Measurements from ENCODE around the gene A4GALT. TPM values are rescaled to one million over a fixed set of nuclear protein-coding genes. Genes with fewer than 3 reads are reported as not detected.
"Not testable (repeated sequence)": the region's sequence is repeated elsewhere in the genome, so short reads cannot be mapped to it uniquely, and the experiment has no call there.

A4GALT gene
- total and polyA plus RNA-seq, 4 donors: 8.6 to 29.3 (median 24.3) TPM

DNA sequence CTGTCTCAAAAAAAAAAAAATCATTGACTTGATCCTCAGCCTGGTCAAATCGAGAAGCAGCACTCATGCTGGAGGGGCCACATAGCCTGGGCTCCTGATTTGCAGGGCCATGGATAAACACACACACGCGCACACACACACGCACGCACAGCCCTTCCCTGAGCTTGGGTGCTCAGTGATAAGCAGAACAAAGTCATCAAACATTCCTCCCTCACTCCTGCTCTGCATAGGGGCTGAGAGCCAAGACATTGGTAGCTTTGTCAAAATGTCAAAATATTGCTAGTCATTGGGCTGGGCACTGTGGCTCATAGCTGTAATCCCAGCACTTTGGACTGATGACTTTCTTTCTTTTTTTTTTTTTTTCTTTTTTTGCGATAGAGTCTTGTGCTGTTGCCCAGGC lies 34.0 kb upstream of the A4GALT start:
- ATAC-seq (ENCODE audit: insufficient read depth, low FRiP score): peak; percentile 38
- Histone ChIP-seq H3K9me3 (ENCODE audit: control insufficient read depth in 4 of 4, insufficient read depth in 3 of 4, low read length in 3 of 4) (no peaks in the 10 kb centered on the region), H3K27me3 (ENCODE audit: control insufficient read depth in 3 of 3, insufficient read depth in 3 of 3, low read length in 2 of 3) (peaks cover 0 to 5% (median 2%) of the 10 kb centered on the region in 3 donors), H3K4me3 (no peak overlapping the region), H3K36me3 (ENCODE audit: control insufficient read depth in 4 of 4, insufficient read depth in 4 of 4, low read length in 4 of 4) (no peaks in the 10 kb centered on the region), H3K9ac (ENCODE audit: insufficient read depth in 1 of 2, low read length in 2 of 2) (no peak overlapping the region), H3K4me1 (ENCODE audit: control insufficient read depth in 5 of 5, insufficient read depth in 5 of 5, low read length in 5 of 5) (peaks cover 0 to 3% (median 0%) of the 10 kb centered on the region in 5 donors), H3K27ac (ENCODE audit: low read depth in 1 of 2, low read length in 1 of 2) (peak overlapping the region in 1 of 2 donors; percentile 26)
- TF ChIP-seq, protein P1, sequence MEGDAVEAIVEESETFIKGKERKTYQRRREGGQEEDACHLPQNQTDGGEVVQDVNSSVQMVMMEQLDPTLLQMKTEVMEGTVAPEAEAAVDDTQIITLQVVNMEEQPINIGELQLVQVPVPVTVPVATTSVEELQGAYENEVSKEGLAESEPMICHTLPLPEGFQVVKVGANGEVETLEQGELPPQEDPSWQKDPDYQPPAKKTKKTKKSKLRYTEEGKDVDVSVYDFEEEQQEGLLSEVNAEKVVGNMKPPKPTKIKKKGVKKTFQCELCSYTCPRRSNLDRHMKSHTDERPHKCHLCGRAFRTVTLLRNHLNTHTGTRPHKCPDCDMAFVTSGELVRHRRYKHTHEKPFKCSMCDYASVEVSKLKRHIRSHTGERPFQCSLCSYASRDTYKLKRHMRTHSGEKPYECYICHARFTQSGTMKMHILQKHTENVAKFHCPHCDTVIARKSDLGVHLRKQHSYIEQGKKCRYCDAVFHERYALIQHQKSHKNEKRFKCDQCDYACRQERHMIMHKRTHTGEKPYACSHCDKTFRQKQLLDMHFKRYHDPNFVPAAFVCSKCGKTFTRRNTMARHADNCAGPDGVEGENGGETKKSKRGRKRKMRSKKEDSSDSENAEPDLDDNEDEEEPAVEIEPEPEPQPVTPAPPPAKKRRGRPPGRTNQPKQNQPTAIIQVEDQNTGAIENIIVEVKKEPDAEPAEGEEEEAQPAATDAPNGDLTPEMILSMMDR (IDR thresholded peaks at IDR 0.05; ENCODE audit: control extremely low read depth, extremely low read depth): no peak
- DNase-seq: peak in 2 of 3 donors; percentile 49 to 60
- 42 to 71% methylated on average over 6 of the region's 6 CpGs for WGBS, 2 donors

DNA sequence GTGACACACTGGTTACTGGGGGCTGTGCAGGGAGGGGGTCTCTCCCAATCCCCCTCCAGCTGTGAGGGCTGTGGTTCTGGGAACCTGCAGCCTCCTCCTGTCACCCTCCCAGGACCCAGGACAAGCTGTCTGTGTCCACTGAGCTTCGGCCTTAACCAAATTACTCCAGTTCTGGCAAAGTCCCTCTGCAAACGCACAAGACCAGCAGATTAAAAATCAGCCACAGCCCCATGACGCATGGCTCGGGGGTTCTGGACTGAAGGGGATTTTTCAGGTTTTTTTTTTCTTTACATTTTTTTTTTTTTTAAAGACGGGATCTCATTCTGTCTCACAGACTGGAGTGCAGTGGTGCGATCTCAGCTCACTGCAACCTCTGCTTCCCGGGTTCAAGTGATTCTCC lies 32.2 kb upstream of the A4GALT start:
- 81 to 90% methylated on average over 7 of the region's 7 CpGs for WGBS, 2 donors
- TF ChIP-seq, protein P1 (IDR thresholded peaks at IDR 0.05; ENCODE audit: control extremely low read depth, extremely low read depth): no peak
- no peak for ATAC-seq (ENCODE audit: insufficient read depth, low FRiP score)

DNA sequence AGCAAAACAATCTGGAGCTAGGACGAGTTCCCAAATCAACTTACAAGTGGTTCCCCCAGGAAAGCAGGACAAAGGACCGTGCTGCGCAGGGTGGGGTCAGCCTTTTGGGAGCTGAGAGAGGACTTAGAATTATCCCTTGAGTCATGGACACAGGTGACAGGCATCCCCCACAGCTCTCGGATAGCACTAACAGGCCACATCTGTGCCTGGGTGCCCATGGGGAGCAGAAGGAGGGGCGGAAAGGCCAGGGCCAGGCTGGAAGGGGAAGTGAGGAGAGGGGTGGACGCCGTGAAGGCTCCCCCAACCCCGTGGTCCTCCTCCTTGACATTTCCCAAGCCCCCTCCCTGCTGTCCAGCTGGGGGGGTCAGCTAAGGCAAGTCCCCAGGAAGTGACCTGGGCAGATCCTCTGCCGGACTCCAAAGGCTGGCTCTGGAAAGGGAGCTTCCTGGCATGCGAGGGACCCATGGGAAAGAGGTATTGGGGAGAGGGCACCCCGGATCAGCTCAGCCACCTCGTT lies 31.6 kb upstream of the A4GALT start:
- WGBS, 2 donors: 37 to 49% methylated on average over 12 of the region's 12 CpGs
- TF ChIP-seq, protein P1 (IDR thresholded peaks at IDR 0.05; ENCODE audit: control extremely low read depth, extremely low read depth): no peak
- H3K36me3 ChIP-seq (ENCODE audit: control insufficient read depth in 4 of 4, insufficient read depth in 4 of 4, low read length in 4 of 4): no peaks in the 10 kb centered on the region
- no peaks in the 10 kb centered on the region for H3K9me3 ChIP-seq (ENCODE audit: control insufficient read depth in 4 of 4, insufficient read depth in 3 of 4, low read length in 3 of 4)
- ATAC-seq (ENCODE audit: insufficient read depth, low FRiP score): no peak
- H3K4me3 ChIP-seq: no peak overlapping the region
- H3K27ac ChIP-seq (ENCODE audit: low read depth in 1 of 2, low read length in 1 of 2): peak overlapping the region; percentile 37 to 38
- peaks cover 0 to 10% (median 4%) of the 10 kb centered on the region in 5 donors for H3K4me1 ChIP-seq (ENCODE audit: control insufficient read depth in 5 of 5, insufficient read depth in 5 of 5, low read length in 5 of 5)
- no peak for DNase-seq
- no peaks in the 10 kb centered on the region for H3K27me3 ChIP-seq (ENCODE audit: control insufficient read depth in 3 of 3, insufficient read depth in 3 of 3, low read length in 2 of 3)
- H3K9ac ChIP-seq (ENCODE audit: insufficient read depth in 1 of 2, low read length in 2 of 2): no peak overlapping the region

More for the DNA sequence above, 32.2 kb upstream of the A4GALT start:
- Histone ChIP-seq H3K9me3 (ENCODE audit: control insufficient read depth in 4 of 4, insufficient read depth in 3 of 4, low read length in 3 of 4) (no peaks in the 10 kb centered on the region), H3K36me3 (ENCODE audit: control insufficient read depth in 4 of 4, insufficient read depth in 4 of 4, low read length in 4 of 4) (no peaks in the 10 kb centered on the region), H3K4me3 (no peak overlapping the region), H3K4me1 (ENCODE audit: control insufficient read depth in 5 of 5, insufficient read depth in 5 of 5, low read length in 5 of 5) (peaks cover 0 to 6% (median 2%) of the 10 kb centered on the region in 5 donors), H3K27ac (ENCODE audit: low read depth in 1 of 2, low read length in 1 of 2) (peak overlapping the region in 1 of 2 donors; percentile 38), H3K27me3 (ENCODE audit: control insufficient read depth in 3 of 3, insufficient read depth in 3 of 3, low read length in 2 of 3) (peaks cover 0 to 5% (median 2%) of the 10 kb centered on the region in 3 donors), H3K9ac (ENCODE audit: insufficient read depth in 1 of 2, low read length in 2 of 2) (no peak overlapping the region)
- no peak for DNase-seq

DNA sequence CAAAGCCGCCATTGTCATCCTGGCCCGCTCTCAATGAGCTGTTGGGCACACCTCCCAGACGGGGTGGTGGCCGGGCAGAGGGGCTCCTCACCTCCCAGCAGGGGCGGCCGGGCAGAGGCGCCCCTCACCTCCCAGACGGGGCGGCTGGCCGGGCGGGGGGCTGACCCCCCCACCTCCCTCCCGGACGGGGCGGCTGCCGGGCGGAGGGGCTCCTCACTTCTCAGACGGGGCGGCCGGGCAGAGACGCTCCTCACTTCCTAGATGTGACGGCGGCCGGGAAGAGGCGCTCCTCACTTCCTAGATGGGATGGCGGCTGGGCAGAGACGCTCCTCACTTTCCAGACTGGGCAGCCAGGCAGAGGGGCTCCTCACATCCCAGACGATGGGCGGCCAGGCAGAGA lies 29.8 kb upstream of the A4GALT start:
- WGBS, 2 donors: 87 to 92% methylated on average over 18 to 24 of the region's 28 CpGs
- ATAC-seq (ENCODE audit: insufficient read depth, low FRiP score); H3K9me3 ChIP-seq (ENCODE audit: control insufficient read depth in 4 of 4, insufficient read depth in 3 of 4, low read length in 3 of 4); DNase-seq; H3K9ac ChIP-seq (ENCODE audit: insufficient read depth in 1 of 2, low read length in 2 of 2); H3K36me3 ChIP-seq (ENCODE audit: control insufficient read depth in 4 of 4, insufficient read depth in 4 of 4, low read length in 4 of 4); H3K4me3 ChIP-seq; H3K27me3 ChIP-seq (ENCODE audit: control insufficient read depth in 3 of 3, insufficient read depth in 3 of 3, low read length in 2 of 3); H3K27ac ChIP-seq (ENCODE audit: low read depth in 1 of 2, low read length in 1 of 2): not testable (repeated sequence)
- peaks cover 0 to 13% (median 4%) of the 10 kb centered on the region in 5 donors for H3K4me1 ChIP-seq (ENCODE audit: control insufficient read depth in 5 of 5, insufficient read depth in 5 of 5, low read length in 5 of 5)
